HG02973 (cell line): Measurements from ENCODE around the gene GRIK4.

Experiments
- ATAC-seq: cut with Tn5 transposase; IDR thresholded peaks from one replicate; pipeline ENCODE4 v1.9.1; 2021; ENCODE audit warnings: moderate library complexity; ENCODE audit not compliant: unreplicated experiment

The GRIK4 gene

DNA sequence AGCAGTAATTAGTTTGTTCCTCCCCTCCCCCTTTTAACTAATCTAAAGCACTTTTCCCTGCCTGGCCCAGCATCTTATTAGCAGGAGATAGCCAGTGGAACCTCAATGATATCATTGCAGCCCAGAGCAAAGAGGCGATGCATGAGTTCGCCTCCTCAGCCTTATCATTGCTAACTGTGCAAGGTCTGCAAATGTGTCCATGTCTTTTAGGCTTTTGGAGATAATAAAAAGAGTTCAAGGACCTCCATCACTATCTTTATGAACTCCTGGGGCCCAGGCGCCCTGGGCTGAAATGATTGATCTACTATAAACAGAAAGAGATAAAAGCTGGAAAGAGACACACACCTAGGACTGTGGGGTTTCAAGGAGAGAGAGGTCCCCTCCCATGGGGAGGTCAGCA is 388.2 kb downstream of the GRIK4 start:
- no peak for ATAC-seq

DNA sequence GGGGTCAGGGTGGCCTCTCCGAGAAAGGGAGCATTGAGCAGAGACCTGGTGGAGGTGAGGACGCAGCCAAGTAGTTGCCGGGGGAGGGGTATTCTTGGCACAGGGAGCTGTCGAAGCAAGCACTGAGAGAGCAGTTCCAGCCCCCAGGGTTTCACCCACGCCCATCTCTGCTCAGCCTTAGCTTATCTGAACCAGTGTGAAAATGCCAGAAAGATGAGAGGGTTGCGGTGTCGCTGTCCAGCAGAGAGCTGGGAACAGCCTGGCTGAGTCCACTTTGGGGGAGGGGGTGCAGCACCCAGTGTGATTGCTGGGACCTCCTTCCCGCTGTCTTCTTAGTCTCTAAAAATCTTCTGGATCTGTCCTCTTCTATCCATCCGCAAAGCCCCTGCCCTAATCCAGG is 389.1 kb downstream of the GRIK4 start:
- no peak for ATAC-seq

DNA sequence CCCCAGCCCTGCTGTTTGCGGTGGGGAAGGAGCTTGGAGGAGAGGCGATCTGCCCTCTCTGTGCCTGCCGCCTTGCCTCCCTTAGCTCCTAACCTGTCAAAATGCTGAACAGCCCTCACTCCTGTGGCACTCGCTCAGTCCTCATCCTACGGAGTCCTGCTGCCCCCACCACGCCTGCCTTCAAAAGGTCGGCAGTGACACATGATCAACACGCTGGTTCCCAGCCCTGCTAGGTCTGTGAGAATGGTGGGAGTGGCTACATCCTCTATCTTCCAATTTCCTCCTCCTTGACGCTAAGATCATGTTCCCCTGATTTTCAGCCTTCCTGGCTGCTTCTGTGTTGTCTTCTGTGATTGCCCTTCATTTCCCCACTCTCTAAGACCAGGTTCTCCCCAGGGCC is 392.1 kb downstream of the GRIK4 start:
- ATAC-seq, result no peak

DNA sequence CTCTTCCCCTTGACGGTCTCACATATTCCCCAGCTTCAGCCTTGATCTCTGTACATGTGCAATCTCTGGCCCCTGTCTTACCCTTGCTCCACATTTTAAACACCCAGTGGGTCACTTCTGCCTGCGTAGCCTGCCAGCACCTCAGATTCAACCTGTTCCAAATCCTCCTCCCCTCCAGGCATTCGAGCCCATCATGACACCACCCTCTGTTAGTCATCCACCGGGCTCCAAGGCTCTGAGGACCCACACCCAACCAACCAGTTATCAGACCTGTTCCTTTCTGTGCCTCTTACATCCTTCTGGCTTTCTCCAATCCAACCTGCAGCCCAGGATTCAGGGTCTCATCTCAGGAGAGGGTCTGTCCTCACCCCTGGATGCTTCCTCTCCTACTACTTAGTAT is 392.6 kb downstream of the GRIK4 start:
- no peak for ATAC-seq

DNA sequence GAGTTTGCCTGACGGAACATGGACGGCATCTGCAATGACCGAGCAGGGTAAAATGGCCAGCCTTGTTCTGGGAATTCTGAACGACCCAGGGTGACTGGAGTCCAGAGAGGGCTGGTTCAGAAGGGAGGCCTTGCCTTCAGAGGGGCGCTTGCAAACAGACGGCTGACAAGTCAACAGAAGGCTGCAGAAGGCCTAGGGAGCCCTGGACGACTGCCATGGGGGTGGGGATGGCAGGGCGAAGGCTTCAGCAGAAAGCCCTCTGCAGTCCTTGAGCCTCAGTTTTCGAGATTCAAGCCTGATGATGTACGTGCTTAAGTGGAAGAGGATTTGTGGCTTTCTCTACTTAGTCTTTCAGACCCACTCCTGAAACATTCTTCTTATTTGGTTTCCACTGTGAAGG is 395.2 kb downstream of the GRIK4 start:
- ATAC-seq, result no peak

DNA sequence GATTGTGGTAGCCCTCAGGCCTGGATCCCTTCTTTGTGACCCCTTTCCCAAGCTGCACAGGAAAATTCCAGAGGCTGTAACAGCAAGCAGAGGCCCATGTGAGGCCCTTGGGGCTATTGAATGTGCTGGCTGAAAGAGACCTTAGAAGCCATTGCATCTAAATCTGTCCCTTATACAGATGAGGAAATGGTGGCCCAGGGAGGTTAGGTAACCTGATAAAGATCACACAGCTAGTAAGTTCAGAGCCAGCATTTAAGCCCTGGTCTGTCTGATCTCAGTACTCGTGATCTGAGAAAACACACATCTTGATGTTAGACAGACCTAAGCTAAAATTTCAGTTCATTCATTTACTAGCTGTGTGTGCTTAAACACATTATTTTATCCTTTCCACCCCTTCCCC is 396.4 kb downstream of the GRIK4 start:
- ATAC-seq, result no peak

GRCh38 chr11:120908461-120909181 is 397.1 kb downstream of the GRIK4 start:
- peak; percentile 65 for ATAC-seq

DNA sequence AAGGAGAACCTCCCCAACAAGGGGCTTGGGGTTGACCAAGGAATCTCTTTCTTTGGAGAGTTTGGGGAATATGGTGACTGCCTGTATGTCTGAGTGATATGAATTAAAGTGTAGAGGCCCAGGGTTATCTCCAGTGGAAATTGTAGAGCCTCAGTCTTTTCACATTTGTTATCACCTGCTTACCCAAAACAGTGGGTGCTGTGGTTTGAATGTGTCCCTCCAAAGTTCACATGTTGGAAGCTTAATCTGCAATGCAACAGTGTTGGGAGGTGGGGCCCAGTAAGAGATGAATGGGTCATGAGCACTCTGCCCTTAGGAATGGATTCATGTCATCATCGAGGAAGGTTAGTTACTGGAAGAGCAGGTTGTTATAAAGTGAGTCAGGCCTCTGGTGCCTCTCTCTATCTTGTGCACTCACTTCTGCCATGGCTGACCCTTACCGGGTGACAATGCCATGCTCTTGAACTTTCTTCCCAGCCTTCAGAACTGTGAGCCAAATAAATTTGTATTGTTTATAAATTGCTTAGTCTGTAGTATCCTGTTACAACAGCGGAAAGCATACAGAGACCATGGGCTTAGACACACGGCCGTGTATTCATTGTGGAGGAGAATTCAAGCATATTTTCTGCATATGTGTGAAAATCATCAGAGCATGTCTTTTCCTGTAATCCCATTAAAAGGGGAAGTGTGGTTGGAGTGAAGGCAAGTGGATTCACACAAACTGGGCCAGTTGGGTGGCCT is 398.3 kb downstream of the GRIK4 start:
- ATAC-seq, result no peak

DNA sequence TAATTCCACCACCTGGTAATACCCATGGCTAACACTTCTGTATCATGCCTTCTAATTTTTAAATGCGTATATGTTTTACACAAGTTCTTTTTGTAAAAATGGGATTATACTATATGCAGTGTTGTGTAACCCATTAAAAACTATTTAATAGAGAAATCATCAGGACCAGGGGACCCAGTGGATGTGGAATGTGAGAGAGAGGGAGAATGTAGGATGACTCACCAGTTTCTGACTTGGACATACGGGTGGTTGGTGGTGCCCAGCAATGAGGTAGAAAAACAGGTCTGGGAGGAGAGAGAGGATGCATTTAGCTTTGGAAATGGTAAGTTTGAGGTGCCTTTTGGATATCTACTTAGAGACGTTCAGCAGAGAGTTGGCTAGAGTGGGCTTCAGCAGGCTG is 400.4 kb downstream of the GRIK4 start:
- ATAC-seq, result no peak

- ATAC-seq, result no peak
Observed at GRCh38 chr11:120912504-120912903, 401.0 kb downstream of the GRIK4 start.

GRCh38 chr11:120912915-120913314 is 401.4 kb downstream of the GRIK4 start:
- ATAC-seq, result no peak

DNA sequence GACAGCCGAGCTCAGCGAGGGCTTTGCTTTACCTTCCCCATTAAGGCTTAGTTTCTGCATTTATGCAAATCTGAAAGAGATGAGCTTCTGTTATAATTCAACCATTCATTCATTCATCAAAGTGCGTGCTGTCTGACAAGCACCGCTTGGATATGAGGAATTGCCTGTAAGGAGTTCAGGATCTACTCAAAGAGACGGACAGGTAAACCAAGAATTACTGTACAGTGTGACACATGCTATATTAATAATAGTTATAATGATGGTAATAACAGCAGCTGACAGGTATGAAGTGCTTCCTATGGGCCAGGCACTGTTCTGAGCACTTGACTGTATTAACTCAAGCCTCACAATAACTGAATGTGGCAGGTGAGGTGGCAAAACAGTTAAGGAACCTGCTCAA is 402.5 kb downstream of the GRIK4 start:
- no peak for ATAC-seq

DNA sequence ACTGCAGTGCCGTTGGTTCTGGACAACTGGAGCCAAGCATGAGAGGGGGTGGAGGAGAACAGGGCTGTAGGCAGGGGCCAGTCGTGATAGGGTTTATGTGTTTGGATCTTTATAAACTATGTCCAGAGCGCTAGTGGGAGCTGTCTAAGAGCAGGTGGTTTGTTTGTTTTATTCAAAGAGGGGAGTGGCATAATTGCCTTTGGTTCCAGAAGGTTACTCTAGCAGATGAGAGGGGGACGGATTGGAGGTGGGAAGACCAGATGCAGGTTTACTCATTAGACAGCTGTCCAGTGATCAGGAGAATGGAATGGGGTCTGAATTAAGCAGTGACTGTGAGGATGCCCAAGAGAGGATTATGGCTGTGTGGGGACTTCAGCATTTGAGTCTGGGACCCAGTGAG is 403.1 kb downstream of the GRIK4 start:
- no peak for ATAC-seq

DNA sequence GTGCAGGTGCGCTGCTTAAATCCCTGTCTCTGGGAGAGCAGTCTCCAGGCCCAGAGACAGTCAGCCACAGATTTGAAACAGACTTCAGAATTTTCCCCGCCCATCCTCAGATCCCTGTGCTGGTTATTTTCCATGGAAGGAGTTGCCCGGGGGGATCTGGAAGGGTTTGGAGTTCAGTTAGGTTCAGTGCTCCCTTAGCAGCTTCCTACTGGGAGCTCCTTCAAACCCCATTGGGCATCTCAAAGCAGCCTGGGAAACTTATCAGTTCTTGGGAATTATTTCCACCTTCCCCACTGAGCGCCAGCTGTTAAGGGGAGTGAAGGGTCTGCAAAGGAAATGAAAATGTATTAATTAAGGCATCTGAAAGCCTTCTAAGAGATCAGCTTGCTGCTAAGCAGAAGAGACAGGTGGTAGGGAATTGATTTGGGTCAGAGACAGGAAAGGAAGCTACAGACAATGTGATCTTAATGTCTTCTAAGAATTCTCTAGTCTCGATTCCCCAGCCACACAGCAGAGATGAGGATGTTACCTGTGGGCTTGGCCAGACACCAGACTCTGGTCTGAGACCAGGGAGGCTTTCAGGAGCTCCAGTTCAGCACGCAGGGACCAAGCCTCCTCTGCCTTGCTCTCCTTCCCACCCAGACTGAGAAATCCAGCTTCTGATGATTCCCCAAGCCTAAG is 406.2 kb downstream of the GRIK4 start:
- peak; percentile 30 for ATAC-seq

GRCh38 chr11:120918257-120918656 is 406.7 kb downstream of the GRIK4 start:
- peak; percentile 44 for ATAC-seq

GRCh38 chr11:120919045-120919444 is 407.5 kb downstream of the GRIK4 start:
- ATAC-seq, result no peak

DNA sequence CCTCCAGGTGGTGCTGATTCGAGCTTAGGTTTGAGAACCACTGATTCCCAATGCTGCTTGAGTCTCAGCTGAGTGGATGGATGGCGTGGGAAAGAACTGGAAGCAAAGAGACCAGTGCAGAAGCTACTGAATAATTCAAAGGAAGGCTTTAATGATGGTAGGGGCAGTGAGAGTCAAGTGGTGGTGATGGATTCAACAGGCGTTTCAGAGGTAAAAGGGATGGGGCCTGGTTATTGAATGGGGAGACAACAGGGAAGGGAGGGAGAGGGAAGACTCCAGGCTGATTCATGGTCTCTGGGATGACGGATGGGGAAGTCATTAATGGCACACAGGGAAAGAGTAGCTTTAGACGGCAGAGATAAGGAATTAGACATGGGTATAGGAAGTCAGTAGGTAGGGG is 408.0 kb downstream of the GRIK4 start:
- ATAC-seq, result no peak

GRCh38 chr11:120923866-120924508 is 412.4 kb downstream of the GRIK4 start:
- ATAC-seq, result no peak

GRCh38 chr11:120925944-120926343 is 414.4 kb downstream of the GRIK4 start:
- ATAC-seq, result peak; percentile 96

- no peak for ATAC-seq
Observed at GRCh38 chr11:120928627-120929026, 417.1 kb downstream of the GRIK4 start.

DNA sequence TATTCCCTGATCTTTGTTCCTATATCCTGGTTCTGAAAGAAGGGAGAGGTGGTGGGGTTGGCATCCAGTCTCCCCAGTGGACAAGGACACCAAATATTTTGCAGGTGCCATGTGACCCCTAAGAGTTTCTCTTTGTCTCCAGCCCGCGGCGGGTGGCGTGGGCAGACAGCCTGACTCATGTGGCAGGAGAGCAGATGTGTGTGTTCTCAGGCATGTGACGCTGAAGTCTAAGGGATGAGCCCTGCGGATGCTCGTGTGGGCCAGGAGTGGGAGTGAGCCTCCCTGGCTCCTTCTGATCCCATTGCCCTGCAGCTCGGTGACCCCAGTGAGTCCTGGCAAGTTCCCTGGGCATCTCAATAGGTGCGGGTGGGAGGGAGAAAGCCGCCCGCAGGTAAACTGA is 417.5 kb downstream of the GRIK4 start:
- no peak for ATAC-seq
